ENCODE data around the gene COBL.
A peak's percentile ranks its signal among the peaks of the same experiment; 100 is the strongest.

COBL gene

DNA sequence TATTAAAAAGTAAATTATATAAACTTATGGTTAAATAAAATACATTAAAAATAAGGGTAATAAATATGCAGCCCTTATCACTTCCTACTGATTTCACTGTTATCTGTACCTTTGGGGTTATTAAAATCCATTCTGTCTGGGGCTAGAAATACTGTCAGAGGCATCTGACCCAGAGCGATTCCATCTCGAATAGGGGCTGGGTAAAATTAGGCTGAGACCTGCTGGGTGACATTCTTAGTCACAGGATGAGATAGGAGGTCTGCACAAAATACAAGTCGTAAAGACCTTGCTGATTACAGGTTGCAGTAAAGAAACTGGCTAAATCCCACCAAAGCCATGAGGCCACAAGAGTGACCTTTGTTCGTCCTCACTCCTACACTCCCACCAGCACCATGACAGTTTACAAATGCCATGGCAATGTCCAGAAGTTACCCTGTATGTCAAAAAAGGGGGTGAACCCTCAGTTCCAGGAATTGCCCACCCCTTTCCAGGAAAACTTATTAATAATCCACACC, 77.6 kb downstream of the COBL start:
- no peak overlapping the region for H3K4me3 ChIP-seq
- no peak overlapping the region for H3K27ac ChIP-seq

DNA sequence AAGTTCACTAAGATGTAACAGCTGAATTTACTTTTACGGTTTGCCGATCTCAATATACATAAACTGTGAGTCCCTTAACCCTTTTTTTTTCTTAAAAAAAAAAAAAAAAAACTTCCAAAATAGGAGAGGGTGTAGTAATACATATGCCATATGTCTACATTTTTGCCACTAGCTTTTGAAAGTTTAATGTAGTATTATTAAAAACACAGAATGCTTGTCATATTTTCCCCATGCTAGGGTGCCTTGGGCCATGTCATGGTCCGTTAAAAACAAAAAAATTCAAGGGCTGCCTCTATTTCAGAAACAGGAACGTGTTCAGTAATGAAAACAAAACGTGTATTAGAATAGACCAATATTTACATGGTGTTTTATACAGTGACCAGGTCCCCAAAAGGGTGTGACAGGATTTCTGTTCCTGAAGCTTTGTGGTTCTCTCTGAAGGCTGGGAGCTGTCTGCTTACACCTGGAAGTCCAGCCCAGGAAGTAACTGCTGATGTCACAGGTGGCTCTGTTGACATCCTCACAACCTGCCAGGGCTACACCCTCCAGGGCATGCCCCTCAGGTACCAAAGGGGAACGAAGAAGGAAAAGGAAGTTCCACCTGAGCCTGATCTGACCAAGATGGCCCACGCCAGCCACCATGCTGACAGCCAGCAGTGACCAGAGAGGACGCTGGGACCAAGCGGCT, 79.0 kb downstream of the COBL start:
- Histone ChIP-seq H3K27ac (no peak overlapping the region), H3K4me3 (no peak overlapping the region)

DNA sequence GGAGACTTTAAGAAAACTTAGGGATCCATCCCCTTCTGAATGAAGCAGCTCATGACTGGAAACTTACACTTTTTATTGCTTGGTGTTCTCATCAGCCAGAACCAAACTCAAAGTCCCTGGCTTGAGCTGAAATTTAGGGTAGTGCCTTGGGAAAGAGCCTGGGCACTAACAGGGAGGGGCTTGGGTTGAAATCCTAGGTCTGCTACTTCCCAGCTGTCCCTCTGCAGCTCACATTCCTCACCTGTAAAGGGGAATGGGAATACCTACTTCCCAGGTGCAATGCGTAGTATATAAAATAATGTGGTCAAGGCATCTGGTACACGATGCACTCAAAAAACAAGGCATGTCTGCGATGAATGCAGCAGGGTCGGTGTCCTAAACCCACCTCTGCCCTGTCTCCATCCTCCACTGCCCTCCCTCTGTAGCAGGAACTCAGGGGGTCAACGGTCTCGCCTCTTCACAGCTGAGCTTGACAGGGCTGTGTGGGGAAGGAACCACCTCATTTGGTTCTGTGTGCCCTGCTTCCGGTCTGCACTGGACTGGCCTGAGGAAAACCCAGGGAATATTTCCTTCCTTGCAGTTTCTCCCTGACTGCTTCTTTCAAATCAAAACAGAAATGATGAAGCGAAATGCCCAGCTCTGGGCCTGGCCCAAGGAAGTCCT, 80.0 kb downstream of the COBL start:
- Histone ChIP-seq H3K27ac (no peak overlapping the region), H3K4me3 (no peak overlapping the region)

DNA sequence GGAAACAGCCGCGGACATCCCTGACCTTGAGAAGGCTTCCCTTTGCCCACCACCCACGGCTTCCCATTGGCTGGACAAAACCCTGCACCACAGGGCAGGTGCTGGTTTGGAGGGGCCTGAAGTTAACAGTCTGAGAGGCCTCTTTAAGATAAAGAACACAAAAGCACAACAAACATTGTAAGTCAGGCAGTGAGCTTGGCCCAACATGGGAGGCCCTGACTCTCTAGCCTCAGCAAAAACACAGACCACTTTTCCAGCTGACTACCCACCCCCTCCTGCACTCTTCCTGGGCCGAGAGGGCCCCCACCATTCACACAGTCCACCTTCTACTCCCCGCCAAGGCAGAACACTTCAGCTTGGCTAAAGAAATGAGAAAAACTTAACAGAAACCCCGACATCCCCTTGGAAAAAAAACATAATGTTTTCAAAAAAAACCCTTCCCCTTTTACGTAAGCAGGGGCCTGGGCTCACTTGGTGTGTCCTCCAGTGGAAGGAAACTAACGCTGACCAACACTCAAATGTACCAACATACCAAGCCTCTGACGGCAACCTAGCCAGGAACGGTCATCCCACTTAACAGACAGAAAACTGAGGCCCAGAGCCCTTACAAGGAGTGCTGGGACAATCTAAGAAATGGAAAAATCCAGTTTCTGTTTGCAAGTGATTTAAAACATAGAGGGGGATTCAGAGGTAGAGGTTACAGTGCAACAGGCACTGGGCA, 80.9 kb downstream of the COBL start:
- no peak overlapping the region for H3K27ac ChIP-seq
- no peak overlapping the region for H3K4me3 ChIP-seq

DNA sequence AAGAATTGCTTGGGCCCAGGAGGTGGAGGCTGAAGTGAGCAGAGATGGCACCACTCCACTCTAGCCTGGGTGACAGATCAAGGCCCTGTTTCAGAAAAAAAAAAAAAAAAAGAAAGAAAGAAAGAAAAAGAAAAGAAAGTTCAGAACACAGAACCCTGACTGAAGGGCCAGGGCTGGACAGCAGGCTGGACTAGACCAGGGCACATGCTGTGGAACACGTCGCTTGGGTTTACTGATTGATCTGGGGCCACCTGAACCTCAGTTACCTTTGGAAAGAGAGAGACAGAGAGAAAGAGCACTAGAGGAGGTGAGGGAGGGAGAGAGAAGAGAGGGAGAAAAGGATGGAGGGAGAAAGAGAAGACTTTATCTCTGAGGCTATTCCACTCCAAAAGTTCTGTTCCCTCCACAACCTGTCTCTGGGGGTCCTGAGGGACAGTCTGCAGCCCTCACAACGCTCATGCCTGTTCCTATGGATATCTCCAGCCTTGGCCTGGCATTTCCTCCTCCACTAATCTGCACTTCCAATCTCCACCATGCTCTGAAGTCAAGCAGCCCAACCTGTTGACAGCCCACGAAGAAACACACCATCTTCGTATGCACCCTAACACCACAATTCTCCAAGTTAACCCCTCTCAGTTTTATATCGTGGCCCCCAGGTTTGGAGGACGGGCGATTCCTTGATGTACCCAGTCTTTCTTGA, 81.8 kb downstream of the COBL start:
- Histone ChIP-seq H3K4me3 (no peak overlapping the region), H3K27ac (no peak overlapping the region)

DNA sequence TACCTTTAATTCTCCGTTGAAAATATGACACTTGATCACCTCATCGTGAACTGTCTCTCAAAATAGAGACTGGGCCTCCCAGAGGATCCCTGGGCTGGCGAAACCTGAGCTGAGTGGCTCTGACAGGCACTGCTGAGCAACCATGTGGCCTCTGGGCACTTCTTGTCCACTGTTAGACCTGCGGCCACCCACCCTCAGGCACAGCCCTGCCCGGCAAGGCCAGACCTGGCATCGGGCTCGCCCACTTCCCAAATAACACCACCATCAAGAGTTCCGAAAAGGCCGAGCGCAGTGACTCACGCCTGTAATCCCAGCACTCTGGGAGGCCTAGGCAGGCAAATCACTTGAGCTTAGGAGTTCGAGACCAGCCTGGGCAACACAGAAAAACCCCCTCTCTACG, 82.5 kb downstream of the COBL start:
- no peak overlapping the region for H3K27ac ChIP-seq
- no peak overlapping the region for H3K4me3 ChIP-seq

GRCh38 chr7:51233374-51233773, 83.2 kb downstream of the COBL start:
- Histone ChIP-seq H3K4me3 (no peak overlapping the region), H3K27ac (no peak overlapping the region)

GRCh38 chr7:51230723-51231122, 85.9 kb downstream of the COBL start:
- Histone ChIP-seq H3K27ac (no peak overlapping the region), H3K4me3 (no peak overlapping the region)

DNA sequence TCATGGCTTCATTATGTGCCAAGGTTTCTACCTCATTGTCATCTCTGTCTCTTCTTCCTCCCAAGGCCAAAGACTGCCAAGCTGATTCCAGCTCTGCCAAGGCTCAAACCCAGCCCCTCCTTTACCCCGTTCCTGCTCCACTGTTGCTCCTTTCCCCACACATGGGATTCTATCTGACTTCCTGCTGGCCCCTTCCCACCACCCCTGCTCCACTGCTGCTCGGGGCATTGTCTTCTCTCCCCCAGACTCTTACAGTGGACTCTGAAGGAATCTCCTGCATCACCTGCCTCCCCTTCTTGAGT, 86.3 kb downstream of the COBL start:
- H3K4me3 ChIP-seq = no peak overlapping the region
- peak overlapping the region in 1 of 21 experiments; percentile 49 for H3K27ac ChIP-seq

GRCh38 chr7:51229620-51230323, 86.8 kb downstream of the COBL start:
- H3K4me3 ChIP-seq = no peak overlapping the region
- H3K27ac ChIP-seq = peak overlapping the region in 1 of 21 experiments; percentile 49

GRCh38 chr7:51229106-51229537, 87.5 kb downstream of the COBL start:
- Histone ChIP-seq H3K4me3 (no peak overlapping the region), H3K27ac (peak overlapping the region in 1 of 21 experiments; percentile 3)

DNA sequence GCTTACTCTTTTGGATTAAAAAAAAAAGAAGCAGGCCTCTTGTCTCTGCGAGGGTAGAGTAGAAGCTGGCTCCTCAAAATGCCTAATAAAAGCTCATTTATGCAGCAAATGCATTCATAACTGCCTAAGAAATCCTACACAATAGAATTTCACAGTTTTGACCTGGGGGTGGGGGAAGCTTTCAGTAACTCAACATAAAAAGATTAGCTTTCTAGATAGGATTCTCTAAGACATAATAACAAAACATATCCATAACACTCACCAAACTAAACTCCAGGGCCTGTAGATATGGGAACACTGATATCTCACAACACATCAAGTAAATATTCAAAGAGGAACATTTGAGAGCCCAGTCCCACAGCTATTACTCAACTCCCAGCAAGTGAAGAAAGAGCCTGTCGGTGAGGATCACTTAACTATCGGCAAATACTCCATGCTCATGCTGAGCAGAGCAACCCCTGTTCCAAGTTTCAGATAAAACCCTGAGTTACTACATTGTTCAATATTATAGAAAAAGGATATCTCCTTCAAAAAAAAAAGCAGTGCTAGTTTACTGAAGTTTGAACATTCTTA, 88.1 kb downstream of the COBL start:
- peak overlapping the region in 2 of 21 experiments; percentile 34 to 47 for H3K27ac ChIP-seq
- H3K4me3 ChIP-seq = no peak overlapping the region

GRCh38 chr7:51227861-51228260, 88.7 kb downstream of the COBL start:
- Histone ChIP-seq H3K4me3 (no peak overlapping the region), H3K27ac (peak overlapping the region in 2 of 21 experiments; percentile 34 to 47)

GRCh38 chr7:51226916-51227535, 89.6 kb downstream of the COBL start:
- H3K4me3 ChIP-seq = no peak overlapping the region
- H3K27ac ChIP-seq = peak overlapping the region in 6 of 21 experiments; percentile 10 to 76 (median 60)

GRCh38 chr7:51226063-51226755, 90.4 kb downstream of the COBL start:
- Histone ChIP-seq H3K27ac (peak overlapping the region in 14 of 21 experiments; percentile 10 to 76 (median 57)), H3K4me3 (no peak overlapping the region)

DNA sequence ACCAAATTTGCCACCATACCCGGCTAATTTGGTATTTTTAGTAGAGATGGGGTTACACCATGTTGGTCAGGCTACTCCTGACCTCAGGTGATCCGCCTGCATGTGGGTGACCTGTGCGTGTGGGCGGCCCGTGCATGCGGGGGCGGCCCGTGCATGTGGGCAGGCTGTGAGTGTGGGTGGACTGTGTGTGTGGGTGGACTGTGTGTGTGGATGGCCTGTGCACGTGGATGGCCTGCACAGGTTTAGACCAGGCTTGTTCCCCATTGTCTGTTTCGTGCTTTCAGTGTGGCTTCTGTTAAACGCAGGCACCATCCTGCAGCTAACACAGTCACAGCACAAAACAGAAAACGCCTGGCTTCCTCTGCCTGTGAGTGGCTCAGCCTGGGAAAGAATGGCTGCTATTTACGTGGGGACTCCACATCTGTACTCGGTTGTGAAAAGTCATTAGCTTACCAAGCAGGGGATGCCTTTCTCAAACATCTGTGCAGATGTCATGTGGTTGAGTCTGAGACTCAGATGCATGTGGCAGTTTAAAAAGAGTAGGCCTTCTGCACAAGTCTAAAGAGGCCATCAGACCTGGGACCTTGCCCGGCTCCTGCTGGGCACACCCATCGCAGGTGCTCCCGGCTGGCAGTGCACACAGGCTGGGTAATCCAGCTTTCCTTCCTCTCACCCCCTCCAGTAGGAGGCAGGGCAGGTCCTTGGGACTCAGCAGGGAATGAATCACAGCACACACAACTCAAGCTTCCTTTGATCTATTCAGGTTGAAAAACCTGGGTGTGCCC, 91.6 kb downstream of the COBL start:
- Histone ChIP-seq H3K4me3 (no peak overlapping the region), H3K27ac (peak overlapping the region in 2 of 21 experiments; percentile 9 to 75)

GRCh38 chr7:51223505-51223904, 93.1 kb downstream of the COBL start:
- Histone ChIP-seq H3K4me3 (no peak overlapping the region), H3K27ac (no peak overlapping the region)

Data from skin epidermis (tissue), 12 donors.